Endodermal cell (in vitro differentiated cells): Measurements from ENCODE around the gene CYP46A1. TPM values are rescaled to one million over a fixed set of nuclear protein-coding genes. Genes with fewer than 3 reads are reported as not detected.

Source experiments
- DNase-seq: peaks from one replicate; pipeline ENCODE4 v3.0.0-alpha.2; 2017
- H3K27ac ChIP-seq: 2 replicates; pipeline ENCODE4 v1.5.1; 2013; ENCODE audit warnings: mild to moderate bottlenecking, low read depth, low read length, moderate library complexity
- H3K27me3 ChIP-seq: 2 replicates; pipeline ENCODE4 v1.6.1; 2013; ENCODE audit warnings: mild to moderate bottlenecking, low read length, moderate library complexity; ENCODE audit not compliant: insufficient read depth, control insufficient read depth, poor library complexity, severe bottlenecking
- H3K36me3 ChIP-seq: 2 replicates; pipeline ENCODE4 v1.7.0; 2013; ENCODE audit warnings: mild to moderate bottlenecking, low read length, moderate library complexity; ENCODE audit not compliant: control insufficient read depth, insufficient read depth
- H3K4me1 ChIP-seq: one replicate; pipeline ENCODE4 v1.7.0; 2013; ENCODE audit warnings: low read length; ENCODE audit not compliant: control insufficient read depth, insufficient read depth
- H3K4me3 ChIP-seq: 2 replicates; pipeline ENCODE4 v1.5.1; 2013; ENCODE audit warnings: mild to moderate bottlenecking, low read length, moderate library complexity
- H3K9ac ChIP-seq: 2 replicates; pipeline ENCODE4 v1.6.1; 2013; ENCODE audit warnings: mild to moderate bottlenecking, low read length, moderate library complexity; ENCODE audit not compliant: poor library complexity, severe bottlenecking; ENCODE audit errors: extremely low read depth
- H3K9me3 ChIP-seq: 2 replicates; pipeline ENCODE4 v1.6.1; 2013; ENCODE audit warnings: mild to moderate bottlenecking, low read length, moderate library complexity; ENCODE audit not compliant: control insufficient read depth
- H3K27ac Mint-ChIP-seq: 2 replicates; pipeline ENCODE4 v1.8.0; 2020; ENCODE audit warnings: mixed read lengths
- H3K27me3 Mint-ChIP-seq: 2 replicates; pipeline ENCODE4 v1.8.0; 2021; ENCODE audit warnings: mild to moderate bottlenecking, mixed read lengths; ENCODE audit not compliant: insufficient read depth
- H3K36me3 Mint-ChIP-seq: 2 replicates; pipeline ENCODE4 v1.8.0; 2020; ENCODE audit warnings: low read depth, mixed read lengths
- H3K4me1 Mint-ChIP-seq: 2 replicates; pipeline ENCODE4 v1.8.0; 2020; ENCODE audit warnings: mixed read lengths
- H3K4me3 Mint-ChIP-seq: 2 replicates; pipeline ENCODE4 v1.8.0; 2020; ENCODE audit warnings: mild to moderate bottlenecking, moderate library complexity, mixed read lengths
- H3K9me3 Mint-ChIP-seq: 2 replicates; pipeline ENCODE4 v1.8.0; 2020; ENCODE audit warnings: mild to moderate bottlenecking, mixed read lengths
- CTCF ChIP-seq: fragments of 200-600 bp; sonication (generic); conservative IDR thresholded peaks from 2 replicates; pipeline ENCODE4 v1.5.0; 2021; ENCODE audit warnings: antibody characterized with exemption, mild to moderate bottlenecking
- WGBS, 2 experiments: methylation state at CpG; one replicate each; pipeline versions ENCODE4 v1.1.5 to v1.1.7; 2013; ENCODE audit warnings: missing lambda C conversion rate in 2 of 2, mixed read lengths in 1 of 2; ENCODE audit not compliant: insufficient coverage in 1 of 2, insufficient read length in 1 of 2; 5-methylcytosine and 5-hydroxymethylcytosine counted together
- total RNA-seq, 2 donors: library from RNA; stranded (reverse); fragmentation: NEBNext Ultra II Directional in 1 of 2; extraction: Animal tissue kit (Norgen Biotek cat#: 25700) in 1 of 2; gene quantifications; 2 replicates in 1 of 2; 3 replicates in 1 of 2; pipeline ENCODE4 v1.2.1, GENCODE V29; 2021

The CYP46A1 gene
- total RNA-seq, 2 donors from 2014 or later, result 0.55 to 0.57 TPM

- no peaks in the 10 kb centered on the region for H3K9me3 ChIP-seq
- no peaks in the 10 kb centered on the region for H3K36me3 ChIP-seq
- no peak overlapping the region for H3K27ac Mint-ChIP-seq
- TF ChIP-seq CTCF, result no peak
- no peak overlapping the region for H3K9ac ChIP-seq
- H3K4me3 ChIP-seq, result no peak overlapping the region
- H3K4me3 Mint-ChIP-seq, result no peak overlapping the region
- H3K36me3 Mint-ChIP-seq, result no peaks in the 10 kb centered on the region
- peaks cover 22% of the 10 kb centered on the region for H3K27me3 ChIP-seq
- H3K27me3 Mint-ChIP-seq, result peaks cover 22% of the 10 kb centered on the region
- H3K27ac ChIP-seq, result no peak overlapping the region
- DNase-seq, result no peak
- 75 to 82% methylated on average over 8 to 10 of the region's 10 CpGs for WGBS, 2 experiments
- peaks cover 10% of the 10 kb centered on the region for H3K4me1 Mint-ChIP-seq
- no peaks in the 10 kb centered on the region for H3K9me3 Mint-ChIP-seq
- peaks cover 3% of the 10 kb centered on the region for H3K4me1 ChIP-seq
These were observed 4.1 kb downstream of the CYP46A1 start for GRCh38 chr14:99688210-99688581.

DNA sequence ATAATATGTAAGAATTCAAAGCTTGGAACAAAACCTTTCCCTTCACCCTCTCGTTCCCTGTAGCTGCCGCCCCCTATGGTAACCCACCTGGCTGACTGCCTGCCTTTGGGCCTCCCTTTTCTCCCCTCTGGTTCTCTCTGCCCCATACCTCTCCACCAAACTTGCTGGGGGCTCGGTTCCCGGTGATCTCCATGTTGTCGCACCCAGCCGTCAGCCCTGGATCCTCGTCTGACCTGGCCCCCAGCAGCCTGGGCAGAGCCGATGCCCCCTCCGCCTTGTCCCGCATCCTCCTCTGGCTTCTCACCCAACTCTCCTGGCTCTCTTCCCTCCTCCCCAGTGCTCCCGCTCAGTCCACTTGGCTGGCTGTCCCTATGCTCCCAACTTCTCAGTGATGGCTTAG lies 4.5 kb downstream of the CYP46A1 start:
- Histone ChIP-seq H3K27me3 (peaks cover 22% of the 10 kb centered on the region), H3K4me3 (no peak overlapping the region), H3K9ac (no peak overlapping the region), H3K36me3 (no peaks in the 10 kb centered on the region), H3K27ac (no peak overlapping the region), H3K4me1 (peaks cover 3% of the 10 kb centered on the region), H3K9me3 (no peaks in the 10 kb centered on the region)
- Mint-ChIP-seq H3K4me3 (no peak overlapping the region), H3K4me1 (peaks cover 10% of the 10 kb centered on the region), H3K36me3 (no peaks in the 10 kb centered on the region), H3K27me3 (peaks cover 22% of the 10 kb centered on the region), H3K27ac (no peak overlapping the region), H3K9me3 (no peaks in the 10 kb centered on the region)
- DNase-seq, result peak; percentile 45
- TF ChIP-seq CTCF, result no peak
- WGBS, 2 experiments, result 95 to 98% methylated on average over 8 to 11 of the region's 11 CpGs

- no peak overlapping the region for H3K27ac Mint-ChIP-seq
These were observed 5.5 kb downstream of the CYP46A1 start for GRCh38 chr14:99689266-99690236.

More at GRCh38 chr14:99689266-99690236, 5.5 kb downstream of the CYP46A1 start:
- no peaks in the 10 kb centered on the region for H3K9me3 Mint-ChIP-seq
- Histone ChIP-seq H3K27me3 (peaks cover 22% of the 10 kb centered on the region), H3K9ac (no peak overlapping the region), H3K27ac (no peak overlapping the region), H3K9me3 (no peaks in the 10 kb centered on the region), H3K4me3 (no peak overlapping the region), H3K4me1 (peaks cover 2% of the 10 kb centered on the region), H3K36me3 (no peaks in the 10 kb centered on the region)
- no peaks in the 10 kb centered on the region for H3K36me3 Mint-ChIP-seq
- no peak overlapping the region for H3K4me3 Mint-ChIP-seq
- no peak for TF ChIP-seq CTCF
- 96 to 97% methylated on average over 7 to 11 of the region's 11 CpGs for WGBS, 2 experiments
- DNase-seq, result peak; percentile 31
- peaks cover 10% of the 10 kb centered on the region for H3K4me1 Mint-ChIP-seq
- H3K27me3 Mint-ChIP-seq, result peaks cover 22% of the 10 kb centered on the region
